A549 (cell line): Measurements from ENCODE around the gene GSAP. TPM values are rescaled to one million over a fixed set of nuclear protein-coding genes. Genes with fewer than 3 reads are reported as not detected.

ENCODE experiments used
- ATAC-seq, 2 experiments: fragments of 200-7000 bp in 1 of 2; fragments of >200 bp in 1 of 2; cut with Nextera tagmentation in 1 of 2; cut with Tn5 transposase in 1 of 2; 3 replicates each; pipeline versions ENCODE4 v1.8.0 to v1.9.1; 2018 to 2020; ENCODE audit warnings: mild to moderate bottlenecking in 1 of 2, moderate library complexity in 1 of 2
- CTCF ChIA-PET: fragments of 300-600 bp; sonication (Branson Sonifier 250); formaldehyde crosslinking; extraction: SDS; loops from one replicate; lab custom pipeline; 2021; ENCODE audit warnings: antibody characterized with exemption, inconsistent platforms; lab: Yijun Ruan, JAX
- POLR2A ChIA-PET: fragments of 350-600 bp; formaldehyde crosslinking; extraction: SDS; loops from one replicate; lab custom pipeline; 2021; ENCODE audit warnings: antibody characterized with exemption, inconsistent platforms; lab: Yijun Ruan, JAX
- DNase-seq, 2 experiments: peaks; one replicate each; pipeline versions ENCODE4 v3.0.0 to v3.0.0-alpha.2; 2011 to 2016; ENCODE audit warnings: low read depth in 1 of 2, low spot score in 1 of 2
- FAIRE-seq: peaks from 2 replicates; lab custom pipeline; 2011; peaks lifted over from hg19 to GRCh38; lab: Jason Lieb, UNC
- H3K27ac ChIP-seq, 2 experiments: fragments of >200 bp; sonication (Bioruptor Twin); formaldehyde crosslinking; 3 replicates each; pipeline ENCODE4 v1.5.1; 2016 to 2017
- H3K4me1 ChIP-seq: fragments of >200 bp; sonication (Bioruptor Twin); formaldehyde crosslinking; 3 replicates; pipeline ENCODE4 v1.6.1; 2016
- H3K4me2 ChIP-seq: fragments of >200 bp; sonication (Bioruptor Twin); formaldehyde crosslinking; 3 replicates; pipeline ENCODE4 v1.6.1; 2016
- H3K4me3 ChIP-seq: fragments of >200 bp; sonication (Bioruptor Twin); formaldehyde crosslinking; 3 replicates; pipeline ENCODE4 v1.5.1; 2016
- H3K9me3 ChIP-seq: fragments of >200 bp; sonication (Bioruptor Twin); formaldehyde crosslinking; 3 replicates; pipeline ENCODE4 v1.6.1; 2016
- BHLHE40 ChIP-seq: IDR thresholded peaks from 2 replicates; pipeline ENCODE4 v1.6.1; 2012; ENCODE audit warnings: low read depth, low read length, inconsistent platforms
- CBX2 ChIP-seq: fragments of 200-600 bp; sonication (generic); IDR thresholded peaks from 2 replicates; pipeline ENCODE4 v1.6.1; 2016; ENCODE audit warnings: low read depth, mild to moderate bottlenecking, borderline replicate concordance
- CBX8 ChIP-seq: fragments of 200-600 bp; sonication (generic); IDR thresholded peaks from 2 replicates; pipeline ENCODE4 v1.6.1; 2016
- CHD4 ChIP-seq: fragments of 200-600 bp; sonication (generic); IDR thresholded peaks from 2 replicates; pipeline ENCODE4 v1.6.1; 2016; ENCODE audit warnings: antibody characterized with exemption, mild to moderate bottlenecking, borderline replicate concordance
- EP300 ChIP-seq, 2 experiments: fragments of >200 bp; sonication (Bioruptor Twin); formaldehyde crosslinking; IDR thresholded peaks; 2 replicates in 1 of 2; 3 replicates in 1 of 2; pipeline ENCODE4 v1.6.1; 2016 to 2017
- ESRRA ChIP-seq: fragments of 150-350 bp; IDR thresholded peaks from 2 replicates; pipeline ENCODE4 v1.6.1; 2014; ENCODE audit warnings: mild to moderate bottlenecking, low read length, borderline replicate concordance
- FOXS1 ChIP-seq: fragments of 250-450 bp; sonication (Bioruptor Pico); IDR thresholded peaks from 2 replicates; pipeline ENCODE4 v1.5.0; 2020; ENCODE audit warnings: mild to moderate bottlenecking, moderate library complexity
- GATA3 ChIP-seq: IDR thresholded peaks from 2 replicates; pipeline ENCODE4 v1.6.1; 2012; ENCODE audit warnings: borderline replicate concordance
- HDAC2 ChIP-seq: fragments of 200-600 bp; sonication (generic); IDR thresholded peaks from 2 replicates; pipeline ENCODE4 v1.6.1; 2016
- HEYL ChIP-seq: fragments of 250-450 bp; sonication (Bioruptor Pico); IDR thresholded peaks from 2 replicates; pipeline ENCODE4 v1.8.0; 2021; ENCODE audit warnings: mild to moderate bottlenecking, moderate library complexity
- HOXA7 ChIP-seq: fragments of 250-450 bp; sonication (Bioruptor Pico); IDR thresholded peaks from 2 replicates; pipeline ENCODE4 v1.5.0; 2020; ENCODE audit warnings: mild to moderate bottlenecking, moderate library complexity
- HOXB5 ChIP-seq: fragments of 250-450 bp; sonication (Bioruptor Pico); IDR thresholded peaks from 2 replicates; pipeline ENCODE4 v1.5.0; 2020; ENCODE audit warnings: mild to moderate bottlenecking, moderate library complexity
- JUN ChIP-seq, 2 experiments: fragments of >200 bp; sonication (Bioruptor Twin); formaldehyde crosslinking; IDR thresholded peaks; 2 replicates in 1 of 2; 3 replicates in 1 of 2; pipeline ENCODE4 v1.6.1; 2016 to 2017
- KDM5A ChIP-seq: fragments of 200-600 bp; sonication (generic); IDR thresholded peaks from 2 replicates; pipeline ENCODE4 v1.6.1; 2016; ENCODE audit warnings: antibody characterized with exemption, mild to moderate bottlenecking
- MYC ChIP-seq: IDR thresholded peaks from 2 replicates; pipeline ENCODE4 v1.6.1; 2012; ENCODE audit warnings: mild to moderate bottlenecking, inconsistent platforms, low read length, improper control_type of control experiment, borderline replicate concordance
- NPAS2 ChIP-seq: fragments of 250-450 bp; sonication (Bioruptor Pico); IDR thresholded peaks from 2 replicates; pipeline ENCODE4 v1.8.0; 2022; ENCODE audit warnings: mild to moderate bottlenecking, moderate library complexity, borderline replicate concordance
- POLR2A ChIP-seq: IDR thresholded peaks from 2 replicates; pipeline ENCODE4 v1.6.1; 2012; ENCODE audit warnings: mild to moderate bottlenecking, low read length
- POLR2AphosphoS2 ChIP-seq: conservative IDR thresholded peaks from 2 replicates; pipeline ENCODE4 v1.6.1; 2012; ENCODE audit warnings: low read length, improper control_type of control experiment, inconsistent platforms
- RCOR1 ChIP-seq: fragments of 150-350 bp; IDR thresholded peaks from 2 replicates; pipeline ENCODE4 v1.6.1; 2014; ENCODE audit warnings: antibody characterized with exemption, low read length, low read depth
- RFX5 ChIP-seq: fragments of 450-650 bp; IDR thresholded peaks from 2 replicates; pipeline ENCODE4 v1.7.1; 2014; ENCODE audit warnings: antibody characterized with exemption, mild to moderate bottlenecking, moderate library complexity
- RNF2 ChIP-seq: fragments of 200-600 bp; sonication (generic); IDR thresholded peaks from 2 replicates; pipeline ENCODE4 v1.6.1; 2016; ENCODE audit warnings: low read depth, mild to moderate bottlenecking, antibody characterized with exemption, moderate library complexity, borderline replicate concordance
- TP53 ChIP-seq: fragments of 250-450 bp; sonication (Bioruptor Pico); IDR thresholded peaks from 2 replicates; pipeline ENCODE4 v1.5.0; 2021; ENCODE audit warnings: mild to moderate bottlenecking, moderate library complexity
- ZFP36 ChIP-seq: fragments of 450-650 bp; IDR thresholded peaks from 2 replicates; pipeline ENCODE4 v1.6.1; 2014; ENCODE audit warnings: borderline replicate concordance; ENCODE audit not compliant: partially characterized antibody
- ZNF302 ChIP-seq: fragments of 250-450 bp; sonication (Bioruptor Pico); IDR thresholded peaks from 2 replicates; pipeline ENCODE4 v1.9.0; 2021; ENCODE audit warnings: inconsistent platforms, mild to moderate bottlenecking, moderate library complexity
- ZSCAN20 ChIP-seq: fragments of 250-450 bp; sonication (Bioruptor Pico); IDR thresholded peaks from 2 replicates; pipeline ENCODE4 v1.8.0; 2022; ENCODE audit warnings: mild to moderate bottlenecking, moderate library complexity
- WGBS: methylation state at CpG from one replicate; pipeline ENCODE4 v1.1.6; 2017; ENCODE audit errors: missing lambda C conversion rate; 5-methylcytosine and 5-hydroxymethylcytosine counted together
- polyA plus RNA-seq, 4 experiments: library from polyadenylated mRNA; depleted of rRNA in 3 of 4; stranded (reverse); fragments of >200 nt; fragmentation: RNase III in 1 of 4; extraction: RNeasy Plus Mini Kit Qiagen cat#74134 plus additional on column Dnase treatment in 1 of 4; gene quantifications; 2 replicates in 3 of 4; 3 replicates in 1 of 4; pipeline ENCODE4 v1.2.3, GENCODE V29; 2011 to 2017
- TF ChIP-seq, protein P1 (sequence below): fragments of 250-450 bp; sonication (Bioruptor Pico); IDR thresholded peaks from 2 replicates; pipeline ENCODE4 v1.5.0; 2021; ENCODE audit warnings: mild to moderate bottlenecking, moderate library complexity, borderline replicate concordance
- TF ChIP-seq, protein P2 (sequence below): fragments of >200 bp; sonication (Bioruptor Twin); formaldehyde crosslinking; IDR thresholded peaks from 3 replicates; pipeline ENCODE4 v1.5.1; 2016
- TF ChIP-seq, protein P3 (sequence below): fragments of 200-600 bp; sonication (generic); IDR thresholded peaks from 2 replicates; pipeline ENCODE4 v1.6.1; 2016; ENCODE audit warnings: antibody characterized with exemption, mild to moderate bottlenecking, moderate library complexity
- TF ChIP-seq, protein P4 (sequence below): fragments of >200 bp; sonication (Bioruptor Twin); formaldehyde crosslinking; IDR thresholded peaks from 2 replicates; pipeline ENCODE4 v1.6.1; 2016
- TF ChIP-seq, protein P5 (sequence below): IDR thresholded peaks from 2 replicates; pipeline ENCODE4 v1.6.1; 2012; ENCODE audit warnings: low read depth, borderline replicate concordance
- TF ChIP-seq, protein P6 (sequence below): fragments of >200 bp; sonication (Bioruptor Twin); formaldehyde crosslinking; IDR thresholded peaks from 3 replicates; pipeline ENCODE4 v1.6.1; 2016

GSAP gene
- polyA plus RNA-seq, 2 of the 4 experiments (the other 2 are of a cell fraction), result 4.1 to 18.6 TPM

DNA sequence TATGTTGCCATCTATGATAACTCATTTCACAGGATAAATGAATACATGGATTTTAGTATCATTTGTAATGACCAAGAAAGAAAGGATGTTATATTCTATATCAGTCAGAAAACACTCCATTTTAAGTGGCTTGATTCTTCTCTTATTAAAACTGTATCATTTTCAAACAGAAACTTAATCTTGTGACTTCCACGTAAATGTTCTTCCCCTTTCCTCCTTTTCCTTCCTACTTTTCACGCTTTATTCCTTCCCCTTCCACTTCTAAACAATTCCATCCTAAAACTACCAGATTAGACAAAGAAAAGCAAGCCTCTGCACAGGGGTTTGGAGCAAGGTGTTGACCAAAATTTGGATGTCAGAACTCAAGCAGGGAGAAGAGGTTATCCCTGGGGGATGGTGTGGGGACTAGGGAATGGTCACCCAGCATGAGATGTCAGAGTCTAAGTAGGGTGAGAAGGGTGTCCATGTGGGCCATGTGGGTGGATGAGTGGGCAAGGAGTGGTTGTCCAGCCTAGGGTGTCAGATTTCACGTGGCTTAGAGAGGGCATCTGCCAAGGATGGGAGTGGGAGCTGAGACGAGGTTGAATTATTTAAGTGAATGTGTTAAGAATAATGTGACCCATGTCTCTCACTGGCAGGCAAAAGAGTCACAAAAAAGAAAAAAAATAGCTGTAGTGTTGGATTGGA lies 5.0 kb upstream of the GSAP start (continued):
- TF ChIP-seq, protein P1, sequence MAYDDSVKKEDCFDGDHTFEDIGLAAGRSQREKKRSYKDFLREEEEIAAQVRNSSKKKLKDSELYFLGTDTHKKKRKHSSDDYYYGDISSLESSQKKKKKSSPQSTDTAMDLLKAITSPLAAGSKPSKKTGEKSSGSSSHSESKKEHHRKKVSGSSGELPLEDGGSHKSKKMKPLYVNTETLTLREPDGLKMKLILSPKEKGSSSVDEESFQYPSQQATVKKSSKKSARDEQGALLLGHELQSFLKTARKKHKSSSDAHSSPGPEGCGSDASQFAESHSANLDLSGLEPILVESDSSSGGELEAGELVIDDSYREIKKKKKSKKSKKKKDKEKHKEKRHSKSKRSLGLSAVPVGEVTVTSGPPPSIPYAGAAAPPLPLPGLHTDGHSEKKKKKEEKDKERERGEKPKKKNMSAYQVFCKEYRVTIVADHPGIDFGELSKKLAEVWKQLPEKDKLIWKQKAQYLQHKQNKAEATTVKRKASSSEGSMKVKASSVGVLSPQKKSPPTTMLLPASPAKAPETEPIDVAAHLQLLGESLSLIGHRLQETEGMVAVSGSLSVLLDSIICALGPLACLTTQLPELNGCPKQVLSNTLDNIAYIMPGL (CRISPR knock-in tag), result no peak
- TF ChIP-seq, protein P2, sequence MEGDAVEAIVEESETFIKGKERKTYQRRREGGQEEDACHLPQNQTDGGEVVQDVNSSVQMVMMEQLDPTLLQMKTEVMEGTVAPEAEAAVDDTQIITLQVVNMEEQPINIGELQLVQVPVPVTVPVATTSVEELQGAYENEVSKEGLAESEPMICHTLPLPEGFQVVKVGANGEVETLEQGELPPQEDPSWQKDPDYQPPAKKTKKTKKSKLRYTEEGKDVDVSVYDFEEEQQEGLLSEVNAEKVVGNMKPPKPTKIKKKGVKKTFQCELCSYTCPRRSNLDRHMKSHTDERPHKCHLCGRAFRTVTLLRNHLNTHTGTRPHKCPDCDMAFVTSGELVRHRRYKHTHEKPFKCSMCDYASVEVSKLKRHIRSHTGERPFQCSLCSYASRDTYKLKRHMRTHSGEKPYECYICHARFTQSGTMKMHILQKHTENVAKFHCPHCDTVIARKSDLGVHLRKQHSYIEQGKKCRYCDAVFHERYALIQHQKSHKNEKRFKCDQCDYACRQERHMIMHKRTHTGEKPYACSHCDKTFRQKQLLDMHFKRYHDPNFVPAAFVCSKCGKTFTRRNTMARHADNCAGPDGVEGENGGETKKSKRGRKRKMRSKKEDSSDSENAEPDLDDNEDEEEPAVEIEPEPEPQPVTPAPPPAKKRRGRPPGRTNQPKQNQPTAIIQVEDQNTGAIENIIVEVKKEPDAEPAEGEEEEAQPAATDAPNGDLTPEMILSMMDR, result no peak
- no peak for TF ChIP-seq ZSCAN20
- TF ChIP-seq POLR2AphosphoS2, result no peak
- no peak for TF ChIP-seq HDAC2
- no peak for TF ChIP-seq FOXS1 (CRISPR knock-in tag)

DNA sequence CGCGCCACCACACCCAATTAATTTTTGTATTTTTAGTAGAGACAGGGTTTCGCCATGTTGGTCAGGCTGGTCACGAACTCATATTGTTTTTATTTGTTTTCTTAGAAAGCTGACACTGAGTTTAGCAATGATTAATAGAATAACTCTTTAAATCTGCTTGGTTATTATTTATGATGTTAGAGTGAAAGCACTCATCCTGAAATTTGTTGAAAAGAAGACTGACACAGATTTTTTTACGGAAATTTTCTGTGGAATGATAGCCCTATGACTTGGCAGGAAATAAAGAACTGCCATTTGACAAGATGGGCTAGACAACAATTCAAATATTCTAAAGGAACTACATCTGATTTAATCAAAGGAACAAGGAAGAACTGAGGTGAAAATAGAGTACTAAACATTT lies 4.3 kb upstream of the GSAP start:
- H3K4me3 ChIP-seq, result no peak overlapping the region

DNA sequence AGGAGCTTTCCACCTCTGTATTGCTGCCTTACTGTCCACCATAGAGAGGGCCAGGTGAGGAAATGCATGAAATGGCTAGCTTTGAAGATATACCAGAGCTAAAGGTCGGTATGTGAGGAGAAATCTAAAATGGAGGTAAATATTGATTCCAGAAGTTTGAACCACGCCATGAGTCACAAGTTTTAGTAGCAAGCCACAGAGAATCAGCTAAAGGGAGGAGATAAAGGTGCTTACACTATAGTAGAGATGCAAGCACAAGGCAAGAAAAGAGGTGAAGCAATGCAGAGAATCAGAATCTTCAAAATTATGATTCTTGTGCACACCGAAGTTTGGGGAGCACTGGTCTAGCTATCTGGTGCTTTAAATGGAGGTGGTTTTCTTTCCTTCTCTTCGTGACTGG lies 3.0 kb upstream of the GSAP start:
- H3K27ac ChIP-seq, result no peak overlapping the region; a peak in 1 of 6 replicates
- ATAC-seq (no peak), DNase-seq (no peak), FAIRE-seq (no peak)
- 72% methylated on average over 4 of the region's 4 CpGs for WGBS
- H3K4me2 ChIP-seq, result no peak overlapping the region
- TF ChIP-seq HOXB5 (CRISPR knock-in tag) (no peak), POLR2A (no peak), RCOR1 (no peak), RNF2 (no peak), BHLHE40 (no peak), CBX2 (no peak), FOXS1 (CRISPR knock-in tag) (no peak), KDM5A (no peak), MYC (no peak), ZFP36 (no peak), CBX8 (no peak), HEYL (no peak)
- TF ChIP-seq, protein P3, sequence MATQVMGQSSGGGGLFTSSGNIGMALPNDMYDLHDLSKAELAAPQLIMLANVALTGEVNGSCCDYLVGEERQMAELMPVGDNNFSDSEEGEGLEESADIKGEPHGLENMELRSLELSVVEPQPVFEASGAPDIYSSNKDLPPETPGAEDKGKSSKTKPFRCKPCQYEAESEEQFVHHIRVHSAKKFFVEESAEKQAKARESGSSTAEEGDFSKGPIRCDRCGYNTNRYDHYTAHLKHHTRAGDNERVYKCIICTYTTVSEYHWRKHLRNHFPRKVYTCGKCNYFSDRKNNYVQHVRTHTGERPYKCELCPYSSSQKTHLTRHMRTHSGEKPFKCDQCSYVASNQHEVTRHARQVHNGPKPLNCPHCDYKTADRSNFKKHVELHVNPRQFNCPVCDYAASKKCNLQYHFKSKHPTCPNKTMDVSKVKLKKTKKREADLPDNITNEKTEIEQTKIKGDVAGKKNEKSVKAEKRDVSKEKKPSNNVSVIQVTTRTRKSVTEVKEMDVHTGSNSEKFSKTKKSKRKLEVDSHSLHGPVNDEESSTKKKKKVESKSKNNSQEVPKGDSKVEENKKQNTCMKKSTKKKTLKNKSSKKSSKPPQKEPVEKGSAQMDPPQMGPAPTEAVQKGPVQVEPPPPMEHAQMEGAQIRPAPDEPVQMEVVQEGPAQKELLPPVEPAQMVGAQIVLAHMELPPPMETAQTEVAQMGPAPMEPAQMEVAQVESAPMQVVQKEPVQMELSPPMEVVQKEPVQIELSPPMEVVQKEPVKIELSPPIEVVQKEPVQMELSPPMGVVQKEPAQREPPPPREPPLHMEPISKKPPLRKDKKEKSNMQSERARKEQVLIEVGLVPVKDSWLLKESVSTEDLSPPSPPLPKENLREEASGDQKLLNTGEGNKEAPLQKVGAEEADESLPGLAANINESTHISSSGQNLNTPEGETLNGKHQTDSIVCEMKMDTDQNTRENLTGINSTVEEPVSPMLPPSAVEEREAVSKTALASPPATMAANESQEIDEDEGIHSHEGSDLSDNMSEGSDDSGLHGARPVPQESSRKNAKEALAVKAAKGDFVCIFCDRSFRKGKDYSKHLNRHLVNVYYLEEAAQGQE, result no peak
- TF ChIP-seq, protein P4, sequence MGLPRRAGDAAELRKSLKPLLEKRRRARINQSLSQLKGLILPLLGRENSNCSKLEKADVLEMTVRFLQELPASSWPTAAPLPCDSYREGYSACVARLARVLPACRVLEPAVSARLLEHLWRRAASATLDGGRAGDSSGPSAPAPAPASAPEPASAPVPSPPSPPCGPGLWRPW, result no peak
- H3K9me3 ChIP-seq, result no peaks in the 10 kb centered on the region
- POLR2A ChIA-PET, result no interaction called here
- H3K4me1 ChIP-seq, result peaks cover 30% of the 10 kb centered on the region
- CTCF ChIA-PET, result interaction anchor here (0.8 kb wide), 1 partner anchor 21 kb away, joined by 4 read pairs; no protein-coding TSS in a partner anchor
- H3K4me3 ChIP-seq, result no peak overlapping the region

More for the DNA sequence above, 4.3 kb upstream of the GSAP start:
- Histone ChIP-seq H3K27ac (peak overlapping the region in 1 of 2 experiments; percentile 6; a peak in 1 of 6 replicates), H3K4me1 (peaks cover 29% of the 10 kb centered on the region), H3K9me3 (no peaks in the 10 kb centered on the region), H3K4me2 (no peak overlapping the region; the same call in 1 of the 3 replicates)
- no peak for ATAC-seq
- POLR2A ChIA-PET, result no interaction called here
- 61% methylated on average over 5 of the region's 5 CpGs for WGBS
- no peak for DNase-seq
- CTCF ChIA-PET, result no interaction called here
- no peak for TF ChIP-seq ZNF302 (CRISPR knock-in tag)
- TF ChIP-seq EP300 (IDR thresholded peaks at IDR 0.05), result no peak
- no peak for TF ChIP-seq GATA3
- TF ChIP-seq TP53 (CRISPR knock-in tag), result no peak
- no peak for TF ChIP-seq NPAS2 (CRISPR knock-in tag)
- TF ChIP-seq, protein P5, sequence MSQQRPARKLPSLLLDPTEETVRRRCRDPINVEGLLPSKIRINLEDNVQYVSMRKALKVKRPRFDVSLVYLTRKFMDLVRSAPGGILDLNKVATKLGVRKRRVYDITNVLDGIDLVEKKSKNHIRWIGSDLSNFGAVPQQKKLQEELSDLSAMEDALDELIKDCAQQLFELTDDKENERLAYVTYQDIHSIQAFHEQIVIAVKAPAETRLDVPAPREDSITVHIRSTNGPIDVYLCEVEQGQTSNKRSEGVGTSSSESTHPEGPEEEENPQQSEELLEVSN, result no peak
- TF ChIP-seq ESRRA, result no peak
- TF ChIP-seq JUN (IDR thresholded peaks at IDR 0.05), result no peak
- no peak for TF ChIP-seq CHD4
- TF ChIP-seq, protein P6, sequence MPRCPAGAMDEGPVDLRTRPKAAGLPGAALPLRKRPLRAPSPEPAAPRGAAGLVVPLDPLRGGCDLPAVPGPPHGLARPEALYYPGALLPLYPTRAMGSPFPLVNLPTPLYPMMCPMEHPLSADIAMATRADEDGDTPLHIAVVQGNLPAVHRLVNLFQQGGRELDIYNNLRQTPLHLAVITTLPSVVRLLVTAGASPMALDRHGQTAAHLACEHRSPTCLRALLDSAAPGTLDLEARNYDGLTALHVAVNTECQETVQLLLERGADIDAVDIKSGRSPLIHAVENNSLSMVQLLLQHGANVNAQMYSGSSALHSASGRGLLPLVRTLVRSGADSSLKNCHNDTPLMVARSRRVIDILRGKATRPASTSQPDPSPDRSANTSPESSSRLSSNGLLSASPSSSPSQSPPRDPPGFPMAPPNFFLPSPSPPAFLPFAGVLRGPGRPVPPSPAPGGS, result no peak
- no peak for TF ChIP-seq HOXA7 (CRISPR knock-in tag)
- TF ChIP-seq BHLHE40, result no peak
- no peak for TF ChIP-seq RFX5
- TF ChIP-seq ZFP36, result no peak
- no peak for FAIRE-seq
